MM.1S (cell line): ENCODE data around the gene APOBEC3C.
"Not testable (repeated sequence)": the region's sequence is repeated elsewhere in the genome, so short reads cannot be mapped to it uniquely, and the experiment has no call there.

Experiments
- DNase-seq: peaks from one replicate; pipeline ENCODE4 v3.0.0-alpha.2; 2015
- H2AFZ ChIP-seq: fragments of 300-600 bp; sonication (generic); 2 replicates; pipeline ENCODE4 v1.6.0; 2016; ENCODE audit warnings: antibody characterized with exemption, low read length
- H3F3A ChIP-seq: fragments of 300-600 bp; sonication (generic); 2 replicates; pipeline ENCODE4 v1.6.1; 2016; ENCODE audit warnings: mild to moderate bottlenecking, antibody characterized with exemption, low read length, moderate library complexity, mixed read lengths; ENCODE audit not compliant: insufficient read depth
- H3K27ac ChIP-seq: fragments of 300-600 bp; sonication (generic); 2 replicates; pipeline ENCODE4 v1.5.1; 2016; ENCODE audit warnings: mild to moderate bottlenecking, low read length
- H3K27me3 ChIP-seq: fragments of 300-600 bp; sonication (generic); replicated peaks from 2 replicates; pipeline ENCODE4 v1.6.0; 2016; ENCODE audit warnings: low read length; ENCODE audit not compliant: insufficient read depth
- H3K36me3 ChIP-seq: fragments of 300-600 bp; sonication (generic); replicated peaks from 2 replicates; pipeline ENCODE4 v1.6.1; 2016; ENCODE audit warnings: mild to moderate bottlenecking, low read length, mixed read lengths; ENCODE audit not compliant: insufficient read depth
- H3K4me1 ChIP-seq: fragments of 300-600 bp; sonication (generic); 2 replicates; pipeline ENCODE4 v1.6.1; 2016; ENCODE audit warnings: low read length, mixed read lengths
- H3K4me2 ChIP-seq: fragments of 300-600 bp; sonication (generic); 2 replicates; pipeline ENCODE4 v1.6.0; 2016; ENCODE audit warnings: low read depth, low read length
- H3K4me3 ChIP-seq: fragments of 300-600 bp; sonication (generic); 2 replicates; pipeline ENCODE4 v1.5.1; 2016; ENCODE audit warnings: low read length, mixed read lengths
- H3K79me2 ChIP-seq: fragments of 300-600 bp; sonication (generic); 2 replicates; pipeline ENCODE4 v1.6.1; 2016; ENCODE audit warnings: mixed run types, low read length, mixed read lengths
- H3K9ac ChIP-seq: fragments of 300-600 bp; sonication (generic); 2 replicates; pipeline ENCODE4 v1.6.1; 2016; ENCODE audit warnings: low read length, mixed read lengths
- H3K9me2 ChIP-seq: fragments of 300-600 bp; sonication (generic); replicated peaks from 2 replicates; pipeline ENCODE4 v1.6.1; 2016; ENCODE audit warnings: mild to moderate bottlenecking, low read length, mixed read lengths; ENCODE audit not compliant: insufficient read depth
- H3K9me3 ChIP-seq: fragments of 300-600 bp; sonication (generic); replicated peaks from 2 replicates; pipeline ENCODE4 v1.6.1; 2016; ENCODE audit warnings: mild to moderate bottlenecking, low read length, mixed read lengths; ENCODE audit not compliant: insufficient read depth
- H4K20me1 ChIP-seq: fragments of 300-600 bp; sonication (generic); 2 replicates; pipeline ENCODE4 v1.6.1; 2016; ENCODE audit warnings: mild to moderate bottlenecking, low read length, moderate library complexity, mixed read lengths; ENCODE audit not compliant: insufficient read depth
- EZH2 ChIP-seq: fragments of 300-600 bp; sonication (generic); optimal IDR thresholded peaks from 2 replicates; pipeline ENCODE3; 2017; ENCODE audit warnings: low read depth, mild to moderate bottlenecking, antibody characterized with exemption, low read length, mixed read lengths
- EZH2phosphoT487 ChIP-seq: fragments of 300-600 bp; sonication (generic); IDR thresholded peaks from 2 replicates; pipeline ENCODE4 v1.6.1; 2018; ENCODE audit warnings: antibody characterized with exemption, low read length
- TF ChIP-seq, protein P1 (sequence below): fragments of 300-600 bp; sonication (generic); IDR thresholded peaks from 2 replicates; pipeline ENCODE4 v1.5.1; 2016; ENCODE audit warnings: antibody characterized with exemption, low read length, mixed read lengths

The APOBEC3C gene

DNA sequence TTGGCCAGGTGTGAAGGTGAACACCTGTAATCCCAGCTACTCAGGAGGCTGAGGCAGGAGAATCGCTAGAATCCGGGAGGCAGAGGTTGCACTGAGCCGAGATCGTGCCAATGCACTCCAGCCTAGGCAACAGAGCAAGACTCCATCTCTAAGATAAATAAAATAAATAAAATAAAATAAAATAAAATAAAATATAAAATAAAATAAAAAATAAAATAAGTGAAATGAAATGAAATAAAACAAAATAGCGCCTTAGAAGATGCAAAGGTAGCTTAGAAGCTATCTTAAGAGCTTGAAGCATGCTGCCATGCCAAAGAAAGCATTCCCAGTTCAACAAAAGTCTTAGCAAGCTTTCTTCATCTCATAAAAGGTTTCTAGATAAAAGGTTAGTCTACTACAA is 6.9 kb upstream of the APOBEC3C start:
- Histone ChIP-seq H3K9ac (no peak overlapping the region), H3F3A (peaks cover 12% of the 10 kb centered on the region), H3K4me1 (peaks cover 13% of the 10 kb centered on the region), H3K27me3 (no peaks in the 10 kb centered on the region), H3K27ac (no peak overlapping the region), H3K9me2 (no peaks in the 10 kb centered on the region), H3K36me3 (no peaks in the 10 kb centered on the region), H3K4me3 (no peak overlapping the region), H3K4me2 (no peak overlapping the region), H2AFZ (no peak overlapping the region), H3K9me3 (no peaks in the 10 kb centered on the region), H3K79me2 (no peaks in the 10 kb centered on the region), H4K20me1 (no peaks in the 10 kb centered on the region)
- no peak for TF ChIP-seq EZH2
- TF ChIP-seq, protein P1, sequence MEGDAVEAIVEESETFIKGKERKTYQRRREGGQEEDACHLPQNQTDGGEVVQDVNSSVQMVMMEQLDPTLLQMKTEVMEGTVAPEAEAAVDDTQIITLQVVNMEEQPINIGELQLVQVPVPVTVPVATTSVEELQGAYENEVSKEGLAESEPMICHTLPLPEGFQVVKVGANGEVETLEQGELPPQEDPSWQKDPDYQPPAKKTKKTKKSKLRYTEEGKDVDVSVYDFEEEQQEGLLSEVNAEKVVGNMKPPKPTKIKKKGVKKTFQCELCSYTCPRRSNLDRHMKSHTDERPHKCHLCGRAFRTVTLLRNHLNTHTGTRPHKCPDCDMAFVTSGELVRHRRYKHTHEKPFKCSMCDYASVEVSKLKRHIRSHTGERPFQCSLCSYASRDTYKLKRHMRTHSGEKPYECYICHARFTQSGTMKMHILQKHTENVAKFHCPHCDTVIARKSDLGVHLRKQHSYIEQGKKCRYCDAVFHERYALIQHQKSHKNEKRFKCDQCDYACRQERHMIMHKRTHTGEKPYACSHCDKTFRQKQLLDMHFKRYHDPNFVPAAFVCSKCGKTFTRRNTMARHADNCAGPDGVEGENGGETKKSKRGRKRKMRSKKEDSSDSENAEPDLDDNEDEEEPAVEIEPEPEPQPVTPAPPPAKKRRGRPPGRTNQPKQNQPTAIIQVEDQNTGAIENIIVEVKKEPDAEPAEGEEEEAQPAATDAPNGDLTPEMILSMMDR: no peak
- TF ChIP-seq EZH2phosphoT487: no peak
- no peak for DNase-seq

DNA sequence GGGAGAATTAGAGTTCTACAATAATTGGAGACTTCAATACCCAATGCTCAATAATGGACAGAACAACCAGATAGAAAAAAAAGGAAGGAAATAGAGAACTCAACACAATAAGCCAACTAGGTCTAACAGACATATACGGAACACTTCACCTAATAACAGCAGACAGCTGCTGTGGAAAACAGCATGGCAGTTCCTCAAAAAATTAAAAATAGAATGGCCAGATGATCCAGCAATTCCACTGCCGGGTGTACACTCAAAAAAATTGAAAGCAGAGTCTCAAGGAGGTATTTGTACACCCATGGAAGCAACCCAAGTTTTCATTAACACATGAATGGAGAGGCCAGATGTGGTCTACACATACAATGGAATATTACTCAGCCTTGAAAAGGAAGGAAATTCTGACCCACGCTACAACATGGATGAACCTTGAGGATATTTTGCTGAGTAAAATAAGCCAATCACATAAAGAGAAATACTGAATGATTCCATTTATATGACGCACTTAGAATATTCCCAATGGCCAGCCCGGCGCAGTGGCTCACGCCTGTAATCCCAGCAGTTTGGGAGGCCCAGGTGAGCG is 5.7 kb upstream of the APOBEC3C start:
- DNase-seq, H3K4me2 ChIP-seq, H3K9ac ChIP-seq, H3F3A ChIP-seq, H3K79me2 ChIP-seq, H3K4me1 ChIP-seq, H3K9me3 ChIP-seq, H3K27me3 ChIP-seq, H3K27ac ChIP-seq, H2AFZ ChIP-seq, H3K4me3 ChIP-seq, H3K9me2 ChIP-seq, H4K20me1 ChIP-seq, H3K36me3 ChIP-seq: not testable (repeated sequence)

DNA sequence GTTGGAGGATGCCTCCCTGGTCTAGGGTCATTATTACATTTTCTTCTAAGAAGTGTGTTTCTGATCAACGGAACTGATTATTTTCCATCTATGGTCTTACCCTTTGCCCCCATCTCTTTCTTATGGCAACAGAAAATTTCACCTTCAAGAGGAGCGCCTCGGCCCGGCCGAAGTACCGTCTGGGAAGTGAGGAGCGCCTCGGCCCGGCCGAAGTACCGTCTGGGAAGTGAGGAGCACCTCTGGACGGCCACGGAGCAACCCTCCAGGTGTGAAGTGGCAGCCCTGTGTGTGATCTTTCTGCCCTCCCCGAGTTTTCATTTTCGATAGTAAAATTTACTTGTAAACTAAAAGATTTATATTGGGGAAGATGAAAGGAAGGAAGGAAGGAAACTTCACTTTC is 3.1 kb upstream of the APOBEC3C start:
- Histone ChIP-seq H4K20me1 (no peaks in the 10 kb centered on the region), H3K4me2 (no peak overlapping the region), H3K9ac (no peak overlapping the region), H3K36me3 (no peaks in the 10 kb centered on the region), H3K9me3 (no peaks in the 10 kb centered on the region), H3K27me3 (no peaks in the 10 kb centered on the region), H2AFZ (no peak overlapping the region), H3K27ac (no peak overlapping the region), H3F3A (peaks cover 15% of the 10 kb centered on the region; the same call in 1 of the 2 replicates), H3K9me2 (no peaks in the 10 kb centered on the region), H3K4me1 (peaks cover 4% of the 10 kb centered on the region; the same call in 1 of the 2 replicates), H3K4me3 (no peak overlapping the region), H3K79me2 (peaks cover 17% of the 10 kb centered on the region)
- DNase-seq: no peak
- TF ChIP-seq, protein P1: no peak
- TF ChIP-seq EZH2 (no peak), EZH2phosphoT487 (no peak)
